MM.1S (cell line): Measurements from ENCODE around the gene BOK.
"Not testable (repeated sequence)": the region's sequence is repeated elsewhere in the genome, so short reads cannot be mapped to it uniquely, and the experiment has no call there.

Experiments
- DNase-seq: peaks from one replicate; pipeline ENCODE4 v3.0.0-alpha.2; 2015
- H2AFZ ChIP-seq: fragments of 300-600 bp; sonication (generic); 2 replicates; pipeline ENCODE4 v1.6.0; 2016; ENCODE audit warnings: antibody characterized with exemption, low read length
- H3F3A ChIP-seq: fragments of 300-600 bp; sonication (generic); 2 replicates; pipeline ENCODE4 v1.6.1; 2016; ENCODE audit warnings: mild to moderate bottlenecking, antibody characterized with exemption, low read length, moderate library complexity, mixed read lengths; ENCODE audit not compliant: insufficient read depth
- H3K27ac ChIP-seq: fragments of 300-600 bp; sonication (generic); 2 replicates; pipeline ENCODE4 v1.5.1; 2016; ENCODE audit warnings: mild to moderate bottlenecking, low read length
- H3K27me3 ChIP-seq: fragments of 300-600 bp; sonication (generic); replicated peaks from 2 replicates; pipeline ENCODE4 v1.6.0; 2016; ENCODE audit warnings: low read length; ENCODE audit not compliant: insufficient read depth
- H3K36me3 ChIP-seq: fragments of 300-600 bp; sonication (generic); replicated peaks from 2 replicates; pipeline ENCODE4 v1.6.1; 2016; ENCODE audit warnings: mild to moderate bottlenecking, low read length, mixed read lengths; ENCODE audit not compliant: insufficient read depth
- H3K4me1 ChIP-seq: fragments of 300-600 bp; sonication (generic); 2 replicates; pipeline ENCODE4 v1.6.1; 2016; ENCODE audit warnings: low read length, mixed read lengths
- H3K4me2 ChIP-seq: fragments of 300-600 bp; sonication (generic); 2 replicates; pipeline ENCODE4 v1.6.0; 2016; ENCODE audit warnings: low read depth, low read length
- H3K4me3 ChIP-seq: fragments of 300-600 bp; sonication (generic); 2 replicates; pipeline ENCODE4 v1.5.1; 2016; ENCODE audit warnings: low read length, mixed read lengths
- H3K79me2 ChIP-seq: fragments of 300-600 bp; sonication (generic); 2 replicates; pipeline ENCODE4 v1.6.1; 2016; ENCODE audit warnings: mixed run types, low read length, mixed read lengths
- H3K9ac ChIP-seq: fragments of 300-600 bp; sonication (generic); 2 replicates; pipeline ENCODE4 v1.6.1; 2016; ENCODE audit warnings: low read length, mixed read lengths
- H3K9me2 ChIP-seq: fragments of 300-600 bp; sonication (generic); replicated peaks from 2 replicates; pipeline ENCODE4 v1.6.1; 2016; ENCODE audit warnings: mild to moderate bottlenecking, low read length, mixed read lengths; ENCODE audit not compliant: insufficient read depth
- H3K9me3 ChIP-seq: fragments of 300-600 bp; sonication (generic); replicated peaks from 2 replicates; pipeline ENCODE4 v1.6.1; 2016; ENCODE audit warnings: mild to moderate bottlenecking, low read length, mixed read lengths; ENCODE audit not compliant: insufficient read depth
- H4K20me1 ChIP-seq: fragments of 300-600 bp; sonication (generic); 2 replicates; pipeline ENCODE4 v1.6.1; 2016; ENCODE audit warnings: mild to moderate bottlenecking, low read length, moderate library complexity, mixed read lengths; ENCODE audit not compliant: insufficient read depth
- CTCF ChIP-seq: fragments of 300-600 bp; sonication (generic); IDR thresholded peaks from 2 replicates; pipeline ENCODE4 v1.5.1; 2016; ENCODE audit warnings: antibody characterized with exemption, low read length, mixed read lengths
- EZH2 ChIP-seq: fragments of 300-600 bp; sonication (generic); optimal IDR thresholded peaks from 2 replicates; pipeline ENCODE3; 2017; ENCODE audit warnings: low read depth, mild to moderate bottlenecking, antibody characterized with exemption, low read length, mixed read lengths
- EZH2phosphoT487 ChIP-seq: fragments of 300-600 bp; sonication (generic); IDR thresholded peaks from 2 replicates; pipeline ENCODE4 v1.6.1; 2018; ENCODE audit warnings: antibody characterized with exemption, low read length

BOK gene

GRCh38 chr2:241563981-241564595 is 5.5 kb downstream of the BOK start:
- Histone ChIP-seq H3F3A (no peaks in the 10 kb centered on the region), H2AFZ (no peak overlapping the region), H3K79me2 (no peaks in the 10 kb centered on the region), H3K36me3 (no peaks in the 10 kb centered on the region), H3K4me3 (no peak overlapping the region), H3K9me2 (no peaks in the 10 kb centered on the region), H4K20me1 (no peaks in the 10 kb centered on the region), H3K4me1 (no peaks in the 10 kb centered on the region), H3K27me3 (peaks cover 28% of the 10 kb centered on the region), H3K4me2 (no peak overlapping the region), H3K27ac (no peak overlapping the region), H3K9me3 (no peaks in the 10 kb centered on the region), H3K9ac (no peak overlapping the region)
- no peak for TF ChIP-seq CTCF
- no peak for TF ChIP-seq EZH2
- no peak for TF ChIP-seq EZH2phosphoT487
- no peak for DNase-seq

- no peak for DNase-seq
- TF ChIP-seq EZH2phosphoT487, result no peak
- TF ChIP-seq CTCF, result no peak
- TF ChIP-seq EZH2, result no peak
- Histone ChIP-seq H3K4me2 (no peak overlapping the region), H3K4me1 (no peaks in the 10 kb centered on the region), H3K9ac (no peak overlapping the region), H3K9me3 (no peaks in the 10 kb centered on the region), H2AFZ (no peak overlapping the region), H3K4me3 (no peak overlapping the region), H4K20me1 (no peaks in the 10 kb centered on the region), H3K79me2 (no peaks in the 10 kb centered on the region), H3K27ac (no peak overlapping the region), H3K27me3 (peaks cover 24% of the 10 kb centered on the region), H3K36me3 (no peaks in the 10 kb centered on the region), H3F3A (no peaks in the 10 kb centered on the region), H3K9me2 (no peaks in the 10 kb centered on the region)
Measured at GRCh38 chr2:241564596-241565410, 6.3 kb downstream of the BOK start.

GRCh38 chr2:241565411-241565810 is 6.9 kb downstream of the BOK start:
- Histone ChIP-seq H3K9me2 (no peaks in the 10 kb centered on the region), H3K36me3 (no peaks in the 10 kb centered on the region), H3K9ac (no peak overlapping the region), H3K4me2 (no peak overlapping the region), H3K9me3 (no peaks in the 10 kb centered on the region), H3F3A (no peaks in the 10 kb centered on the region), H3K27me3 (peaks cover 18% of the 10 kb centered on the region), H3K4me1 (no peaks in the 10 kb centered on the region), H4K20me1 (no peaks in the 10 kb centered on the region), H3K79me2 (no peaks in the 10 kb centered on the region), H3K4me3 (no peak overlapping the region), H3K27ac (no peak overlapping the region), H2AFZ (no peak overlapping the region)
- DNase-seq, result no peak
- TF ChIP-seq CTCF (no peak), EZH2phosphoT487 (no peak)

- not testable (repeated sequence) for H3K79me2 ChIP-seq, H3K4me1 ChIP-seq, H3F3A ChIP-seq, H3K9me3 ChIP-seq, H3K4me2 ChIP-seq, H3K27ac ChIP-seq, H3K9me2 ChIP-seq, DNase-seq, H2AFZ ChIP-seq, H3K4me3 ChIP-seq, H4K20me1 ChIP-seq, H3K9ac ChIP-seq, H3K36me3 ChIP-seq
- peaks cover 18% of the 10 kb centered on the region for H3K27me3 ChIP-seq
Measured at GRCh38 chr2:241566021-241566420, 7.5 kb downstream of the BOK start.
